Left lobe of liver (tissue), 2 donors: Measurements from ENCODE around the gene DYNLT1. TPM values are rescaled to one million over a fixed set of nuclear protein-coding genes. Genes with fewer than 3 reads are reported as not detected.
"Not testable (repeated sequence)": the region's sequence is repeated elsewhere in the genome, so short reads cannot be mapped to it uniquely, and the experiment has no call there.

Experiments used
- ATAC-seq: fragments of 200-7000 bp; cut with Tn5 transposase; one replicate; pipeline ENCODE4 v1.9.1; 2020; ENCODE audit warnings: mild to moderate bottlenecking, moderate library complexity
- DNase-seq: peaks from one replicate; pipeline ENCODE4 v3.0.0-alpha.2; 2020; ENCODE audit warnings: low spot score
- total RNA-seq: library from RNA; stranded (reverse); gene quantifications from one replicate; pipeline ENCODE4 v1.2.1, GENCODE V29; 2021
- donor health status: DM: no; HTN: no; CAD: no; lungs with moderate emphysema.
- donor health status: DM: no; HTN: yes; CAD: no.

DYNLT1 gene
- total RNA-seq, 1 donor from 2014 or later, result 29.9 TPM

- ATAC-seq, result no peak
- no peak for DNase-seq
These were observed 2.4 kb downstream of the DYNLT1 start for GRCh38 chr6:158642097-158642601.

GRCh38 chr6:158640519-158640918 is 4.0 kb downstream of the DYNLT1 start:
- DNase-seq (no peak), ATAC-seq (no peak)

GRCh38 chr6:158639056-158639455 is 5.5 kb downstream of the DYNLT1 start:
- ATAC-seq (no peak), DNase-seq (no peak)

GRCh38 chr6:158638324-158638854 is 6.2 kb downstream of the DYNLT1 start:
- no peak for ATAC-seq
- DNase-seq, result no peak

- DNase-seq, result no peak
These were observed 7.8 kb downstream of the DYNLT1 start for GRCh38 chr6:158636778-158637177.

GRCh38 chr6:158635427-158636073 is 9.0 kb downstream of the DYNLT1 start:
- ATAC-seq, result no peak
- DNase-seq, result no peak

More at GRCh38 chr6:158636778-158637177, 7.8 kb downstream of the DYNLT1 start:
- ATAC-seq, result no peak

GRCh38 chr6:158634695-158635426 is 9.7 kb downstream of the DYNLT1 start:
- DNase-seq (no peak), ATAC-seq (no peak)

- no peak for DNase-seq
- ATAC-seq, result no peak
These were observed 11.4 kb downstream of the DYNLT1 start for GRCh38 chr6:158633127-158633526.

- ATAC-seq, DNase-seq: not testable (repeated sequence)
These were observed 11.9 kb downstream of the DYNLT1 start for GRCh38 chr6:158632538-158633119.

GRCh38 chr6:158631678-158632537 is 12.6 kb downstream of the DYNLT1 start:
- ATAC-seq (peak; percentile 94), DNase-seq (peak; percentile 75)

- DNase-seq (peak; percentile 43), ATAC-seq (no peak)
These were observed 13.5 kb downstream of the DYNLT1 start for GRCh38 chr6:158630938-158631616.

- DNase-seq, result peak; percentile 56
- peak; percentile 64 for ATAC-seq
These were observed 14.9 kb downstream of the DYNLT1 start for GRCh38 chr6:158629367-158630221.

- no peak for ATAC-seq
- peak; percentile 38 for DNase-seq
These were observed 16.0 kb downstream of the DYNLT1 start for GRCh38 chr6:158628542-158628941.

GRCh38 chr6:158627940-158628211 is 16.7 kb downstream of the DYNLT1 start:
- no peak for ATAC-seq
- DNase-seq, result peak; percentile 15

- ATAC-seq (no peak), DNase-seq (no peak)
These were observed 17.2 kb downstream of the DYNLT1 start for GRCh38 chr6:158627168-158627939.

- ATAC-seq, result no peak
- no peak for DNase-seq
These were observed 18.0 kb downstream of the DYNLT1 start for GRCh38 chr6:158626360-158627167.

- DNase-seq, result no peak
- no peak for ATAC-seq
These were observed 18.6 kb downstream of the DYNLT1 start for GRCh38 chr6:158625881-158626305.
